GOT3 (cell line): ENCODE measurements around the gene SLC12A7.
"Not testable (repeated sequence)": the region's sequence is repeated elsewhere in the genome, so short reads cannot be mapped to it uniquely, and the experiment has no call there.

Experiments
- DNase-seq: peaks from one replicate; lab custom pipeline; 2025; ENCODE audit warnings: mixed read lengths; lab: John Stamatoyannopoulos, UW

The SLC12A7 gene

DNA sequence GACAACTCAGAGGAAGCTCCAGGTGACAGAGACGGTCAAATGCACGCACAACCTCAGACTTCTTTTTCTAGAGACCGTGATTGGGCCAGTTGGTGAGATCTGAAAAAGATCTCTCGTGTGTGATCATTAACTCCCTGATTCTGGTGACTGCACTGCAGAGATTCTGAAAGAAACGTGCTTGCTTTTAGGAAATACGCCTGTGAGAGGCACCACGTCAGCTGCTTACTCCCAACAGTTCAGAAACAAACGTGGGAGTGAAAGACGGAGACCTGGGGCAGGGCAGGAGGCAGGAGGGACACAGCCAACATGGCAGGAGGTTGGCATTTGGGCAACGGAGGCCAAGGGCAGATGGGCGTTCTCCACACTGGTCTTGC, 15.9 kb downstream of the SLC12A7 start:
- DNase-seq, result no peak

DNA sequence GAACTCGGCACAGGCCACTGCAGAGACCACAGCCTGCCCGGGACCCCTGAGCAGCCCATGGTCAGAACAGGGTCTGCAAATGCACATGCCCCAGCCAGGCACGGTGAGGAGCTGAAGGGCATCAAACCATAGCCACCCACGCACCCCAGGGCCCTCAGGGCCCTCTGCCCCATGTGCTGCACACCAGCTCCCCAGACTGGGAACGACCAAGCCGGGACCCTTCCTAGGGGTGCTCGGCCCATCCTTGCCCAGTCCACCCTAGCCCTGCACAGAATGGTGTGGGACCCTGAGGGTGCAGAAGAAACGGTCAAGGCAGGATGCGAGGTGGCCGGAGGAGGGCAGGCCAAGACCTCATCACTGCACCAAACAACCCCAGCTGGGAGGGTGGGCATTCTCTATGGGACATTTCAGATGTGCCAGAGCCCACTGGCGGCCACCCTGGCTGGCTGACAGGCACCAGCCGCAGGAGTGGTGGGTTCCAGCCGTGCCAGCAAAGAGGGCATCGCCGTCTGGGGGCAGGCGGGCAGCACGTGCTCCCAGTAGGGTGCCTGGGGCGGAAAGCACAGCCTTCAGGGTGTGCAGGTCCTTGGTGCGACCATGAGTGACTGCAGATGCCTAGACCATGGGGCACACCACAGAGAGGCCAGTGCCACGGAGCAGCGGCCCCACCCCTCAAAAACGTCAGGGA, 16.4 kb downstream of the SLC12A7 start:
- no peak for DNase-seq

DNA sequence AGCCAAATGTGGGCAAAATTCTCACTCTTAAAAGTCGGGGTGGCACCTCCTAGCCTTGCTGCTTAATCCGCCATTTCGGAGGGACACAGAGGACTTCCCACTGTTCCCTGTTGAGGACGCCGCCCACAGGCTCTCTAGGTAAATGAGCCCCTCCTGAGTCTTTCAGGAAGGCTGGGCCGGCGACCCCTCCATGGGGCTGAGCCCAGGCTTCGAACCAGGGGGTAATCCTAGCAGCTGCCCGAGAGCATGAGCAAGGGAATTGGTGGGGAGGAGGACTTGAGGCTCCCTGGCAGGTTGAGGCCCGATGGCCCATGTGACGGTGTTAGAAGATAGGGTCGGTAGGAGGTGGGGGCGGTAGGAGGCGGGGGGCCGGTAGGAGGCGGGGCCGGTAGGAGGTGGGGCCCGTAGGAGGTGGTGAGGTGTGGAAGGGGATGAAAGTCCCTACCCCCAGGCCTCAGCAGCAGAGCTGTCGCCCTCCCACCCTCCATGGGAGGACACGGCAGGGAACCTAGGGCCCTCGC, 17.1 kb downstream of the SLC12A7 start:
- no peak for DNase-seq

DNA sequence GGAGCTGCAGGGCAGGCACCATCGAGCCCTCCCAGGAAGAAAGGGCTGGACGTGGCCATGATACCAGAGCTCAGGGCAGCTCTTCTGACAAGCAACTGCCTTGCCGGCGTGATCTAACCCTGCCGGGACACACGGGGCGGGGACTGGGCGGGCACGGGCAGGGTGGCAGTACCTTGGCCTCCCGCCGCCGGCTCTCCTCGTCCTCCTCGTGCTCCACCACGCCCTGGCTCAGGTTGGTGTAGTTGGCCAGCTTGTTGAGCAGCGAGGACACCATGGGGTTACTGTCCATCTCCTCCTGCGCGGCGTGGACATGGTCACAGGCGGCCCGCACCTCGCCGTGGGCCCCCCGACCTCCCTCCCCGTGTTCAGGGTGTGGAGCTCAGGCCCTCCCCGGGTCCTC, 18.5 kb downstream of the SLC12A7 start:
- DNase-seq, result no peak

DNA sequence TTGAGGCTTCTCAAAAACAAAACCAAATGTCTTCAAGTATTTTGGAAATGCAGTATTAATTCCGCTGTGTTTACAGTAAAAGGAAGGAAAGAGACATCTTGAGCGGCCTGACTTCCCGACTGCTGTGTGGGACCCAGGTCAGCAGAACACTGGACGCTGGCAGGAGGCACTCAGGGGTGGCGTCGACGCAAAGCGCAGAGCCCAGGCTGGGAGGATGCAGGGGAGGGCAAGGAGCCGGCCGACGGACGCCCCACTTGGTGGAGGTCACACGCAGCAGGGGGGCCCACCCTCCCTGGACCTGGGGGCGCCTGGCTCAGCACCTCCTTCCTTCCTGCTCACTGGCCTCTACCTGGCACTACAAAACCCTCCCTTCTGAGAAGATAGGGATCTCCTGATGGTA, 19.7 kb downstream of the SLC12A7 start:
- no peak for DNase-seq

DNA sequence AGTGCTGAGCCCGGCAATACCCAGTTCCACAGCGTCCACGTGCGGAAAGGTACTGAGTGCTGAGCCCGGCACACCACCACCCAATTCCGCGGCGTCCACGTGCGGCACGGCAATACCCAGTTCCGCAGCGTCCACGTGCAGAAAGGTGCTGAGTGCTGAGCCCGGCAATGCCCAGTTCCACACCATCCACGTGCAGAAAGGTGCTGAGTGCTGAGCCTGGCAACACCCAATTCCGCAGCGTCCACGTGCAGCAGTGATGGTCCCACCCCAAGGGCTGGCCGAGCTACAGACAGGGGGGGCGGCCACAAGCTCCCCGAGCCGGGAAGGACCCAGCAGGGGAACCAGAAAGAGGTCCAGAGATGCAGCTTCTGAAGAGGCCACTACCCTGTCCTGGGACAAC, 20.2 kb downstream of the SLC12A7 start:
- no peak for DNase-seq

DNA sequence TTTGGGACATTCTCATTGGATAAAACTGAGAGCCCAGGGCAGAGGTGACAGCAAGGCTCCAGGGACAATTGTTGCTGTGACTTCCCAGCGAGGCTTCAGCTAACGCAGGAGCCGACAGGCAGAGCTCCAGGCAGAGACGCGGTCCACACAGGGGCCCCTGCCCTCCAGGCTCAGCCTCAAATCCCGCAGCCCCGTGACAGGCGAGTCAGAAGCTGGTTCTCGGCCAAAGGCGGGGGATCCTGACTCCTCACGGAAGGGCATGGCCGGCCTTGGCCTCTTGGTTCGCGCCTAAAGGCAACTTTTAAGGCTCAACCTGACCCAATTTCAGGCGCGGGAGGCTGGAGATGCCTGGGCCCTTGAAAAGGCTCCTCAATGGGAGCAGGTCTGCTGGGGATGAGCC, 21.3 kb downstream of the SLC12A7 start:
- DNase-seq, result no peak

DNA sequence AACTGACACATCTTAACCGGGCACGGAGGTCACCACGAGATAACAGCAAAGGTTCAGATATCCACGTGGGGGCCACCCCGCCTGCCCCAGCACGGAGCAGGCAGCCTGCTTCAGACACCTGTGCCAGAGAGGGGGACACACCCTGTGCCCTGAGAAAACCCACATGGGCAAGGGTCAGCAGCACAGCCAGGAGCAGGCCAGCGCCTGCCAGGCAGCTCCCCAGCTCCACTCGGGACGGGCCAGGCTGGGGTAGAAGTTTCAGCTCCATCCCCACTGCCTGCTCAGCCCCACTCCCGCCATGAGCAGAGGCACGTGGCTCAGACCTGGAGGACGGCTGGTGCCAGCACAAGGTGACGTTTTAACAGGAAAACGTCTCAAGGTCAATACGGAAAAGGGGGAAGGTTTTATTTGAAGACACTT, 22.2 kb downstream of the SLC12A7 start:
- no peak for DNase-seq

DNA sequence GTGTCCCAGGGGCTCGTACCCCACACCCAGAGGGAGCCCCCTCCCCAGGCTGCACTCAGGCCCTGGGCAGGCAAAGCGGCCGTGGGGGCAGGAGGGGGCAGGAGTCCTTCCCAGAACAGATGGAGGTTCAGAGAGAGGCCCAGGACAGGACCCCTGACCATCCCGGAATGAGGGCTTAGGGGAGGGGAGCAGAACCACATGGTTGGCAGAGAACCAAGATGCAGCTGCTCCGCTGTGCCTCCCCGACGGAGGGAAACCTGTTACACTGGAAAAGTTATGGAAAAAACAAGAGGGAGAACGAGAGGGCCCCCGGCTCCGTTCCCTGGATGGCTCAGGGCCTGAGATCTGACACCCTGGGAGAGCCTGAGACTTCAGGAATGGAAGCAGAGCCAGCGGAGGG, 22.7 kb downstream of the SLC12A7 start:
- DNase-seq, result no peak

DNA sequence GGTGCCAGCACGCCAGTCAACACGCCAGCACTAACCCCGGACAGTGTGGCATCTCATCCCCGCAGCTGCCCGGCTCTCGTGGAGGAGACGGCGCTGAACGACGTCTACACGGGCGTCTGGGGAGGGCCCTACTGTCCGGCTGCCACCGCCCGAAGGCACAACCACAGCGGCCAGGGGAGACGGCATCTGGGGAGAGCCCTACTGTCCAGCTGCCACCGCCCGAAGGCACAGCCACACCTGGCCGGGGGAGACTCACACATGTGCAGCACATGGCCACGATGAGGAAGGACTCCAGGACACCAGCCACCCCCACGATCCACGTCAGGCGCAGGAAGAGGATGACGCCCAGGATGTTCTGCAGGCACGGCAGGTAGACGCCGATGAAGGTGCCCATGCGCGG, 23.1 kb downstream of the SLC12A7 start:
- no peak for DNase-seq

DNA sequence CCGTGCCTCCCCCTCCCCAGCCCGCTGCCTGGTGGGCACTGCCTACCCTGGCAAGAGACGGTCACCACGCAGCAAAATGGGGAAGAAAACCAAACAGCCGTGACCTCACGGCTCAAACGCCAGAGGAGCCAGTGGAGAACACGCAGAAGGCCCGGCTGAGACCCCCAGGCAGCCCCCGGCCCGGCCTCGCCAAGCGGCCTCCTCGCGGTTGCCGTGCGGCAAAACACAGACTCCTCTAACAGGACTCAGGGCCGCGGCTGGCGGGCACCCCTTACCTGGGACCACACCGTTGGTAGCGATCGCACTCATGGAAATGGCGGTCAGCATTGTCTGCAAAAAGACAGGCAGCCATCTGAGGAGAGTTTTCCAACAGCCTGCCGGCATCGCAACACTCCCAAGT, 23.8 kb downstream of the SLC12A7 start:
- no peak for DNase-seq

DNA sequence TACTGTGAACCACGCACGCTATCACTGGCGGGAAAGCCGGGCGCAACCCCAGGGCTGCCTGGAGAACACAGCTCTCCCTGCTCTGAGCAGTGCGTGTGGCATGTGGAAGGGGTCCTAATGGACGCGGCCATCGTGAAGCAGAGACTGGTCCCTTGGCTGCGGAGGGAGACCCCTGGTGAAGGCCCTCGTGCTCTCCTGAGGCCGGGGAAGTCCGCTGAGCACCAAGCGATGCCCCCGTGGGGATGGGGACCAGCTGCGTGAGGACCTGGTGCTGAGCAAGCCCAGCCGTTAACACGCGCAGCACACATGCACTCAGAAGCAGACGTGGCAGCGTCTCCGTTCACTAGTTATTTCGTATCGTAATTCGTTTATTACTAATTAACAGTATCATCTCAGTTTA, 24.4 kb downstream of the SLC12A7 start:
- no peak for DNase-seq

DNA sequence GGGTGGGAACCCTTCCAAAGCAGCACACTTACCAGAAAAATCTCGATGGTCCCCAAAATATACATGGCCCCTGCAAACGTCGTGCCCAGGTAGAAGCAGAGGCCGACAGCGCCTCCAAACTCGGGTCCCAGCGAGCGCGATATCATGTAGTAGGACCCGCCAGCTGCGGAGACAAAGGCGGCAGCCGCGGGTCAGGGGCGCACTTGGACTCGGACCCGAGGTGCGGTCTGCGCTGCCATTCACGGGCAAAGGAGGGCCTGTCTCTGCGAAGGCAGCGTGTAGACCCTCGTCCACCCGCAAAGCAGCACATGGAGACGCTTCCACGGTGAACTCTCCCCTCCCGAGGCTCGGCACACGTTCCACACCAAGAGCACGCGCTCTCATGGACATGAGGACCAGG, 25.0 kb downstream of the SLC12A7 start:
- no peak for DNase-seq

DNA sequence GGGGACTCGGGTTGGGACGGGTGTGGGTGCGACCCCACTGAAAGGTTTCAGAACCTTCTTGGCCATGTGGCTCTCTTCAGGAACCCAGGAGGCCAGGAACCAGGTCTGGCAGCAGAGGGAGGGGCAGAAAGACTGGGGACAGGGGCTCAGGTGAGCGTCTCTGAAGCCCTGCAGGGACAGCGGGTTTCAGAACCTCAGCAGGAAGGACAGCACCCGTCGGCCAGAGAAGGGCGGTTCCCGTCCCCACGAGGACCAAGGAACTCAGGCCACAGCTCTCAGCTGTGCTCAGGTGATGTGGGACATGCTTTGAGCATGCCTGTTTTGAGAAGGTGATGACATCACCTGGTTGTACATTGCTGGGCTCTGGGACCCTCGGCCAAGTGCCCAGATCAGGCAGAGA, 25.7 kb downstream of the SLC12A7 start:
- DNase-seq, result no peak

DNA sequence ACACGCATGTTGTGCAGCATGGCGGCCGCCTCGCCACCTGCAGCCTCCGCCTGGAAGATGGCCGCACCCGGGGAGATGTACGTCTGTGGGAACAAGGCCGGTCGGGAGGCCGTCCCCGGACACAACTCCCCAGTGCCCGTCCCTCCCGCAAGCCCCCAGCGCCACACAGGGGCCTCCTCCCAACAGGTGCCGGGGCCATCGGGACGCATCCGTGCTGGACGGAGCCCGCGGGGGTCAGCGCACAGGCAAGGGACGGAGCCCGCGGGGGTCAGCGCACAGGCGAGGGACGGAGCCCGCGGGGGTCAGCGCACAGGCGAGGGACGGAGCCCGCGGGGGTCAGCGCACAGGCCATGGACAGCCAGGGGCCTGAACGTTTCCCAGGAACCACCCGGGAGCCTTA, 26.5 kb downstream of the SLC12A7 start:
- no peak for DNase-seq

DNA sequence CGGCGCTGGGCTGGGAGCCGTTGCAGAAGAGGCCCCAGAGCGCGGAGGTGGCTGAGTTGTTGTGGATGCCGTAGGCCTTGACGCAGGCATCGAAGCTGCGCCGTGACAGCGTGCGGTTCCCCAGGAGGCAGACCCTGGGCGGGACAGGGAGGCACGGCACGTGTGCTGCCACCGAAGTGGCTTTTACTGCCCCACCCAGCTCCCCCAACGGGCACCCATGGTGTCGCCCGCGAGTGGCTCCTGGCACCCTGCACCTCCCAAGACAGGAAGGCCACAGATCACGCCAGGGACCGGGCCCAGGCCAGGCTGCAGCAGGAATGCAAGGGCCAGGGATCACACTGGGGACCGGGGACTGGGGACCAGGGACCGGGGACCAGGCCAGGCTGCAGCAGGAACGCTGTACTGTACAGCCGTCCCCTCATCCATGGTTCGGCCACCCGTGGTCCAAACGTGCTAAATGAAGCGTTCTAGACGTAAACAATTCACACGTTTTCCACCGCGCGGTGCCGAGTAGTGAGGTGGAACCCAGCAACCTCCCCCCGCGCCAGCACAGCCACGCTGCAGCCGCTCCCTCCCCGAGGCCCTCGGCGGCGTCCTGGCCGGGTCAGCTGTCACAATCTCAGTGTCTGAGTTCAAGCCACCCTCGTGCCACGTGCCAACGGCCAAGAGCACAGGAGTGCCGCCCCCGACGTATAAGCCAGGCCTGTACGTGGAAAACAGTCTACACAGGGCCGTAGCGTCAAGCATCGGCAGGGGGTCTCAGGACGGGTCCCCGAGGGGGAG, 27.8 kb downstream of the SLC12A7 start:
- DNase-seq, result no peak

DNA sequence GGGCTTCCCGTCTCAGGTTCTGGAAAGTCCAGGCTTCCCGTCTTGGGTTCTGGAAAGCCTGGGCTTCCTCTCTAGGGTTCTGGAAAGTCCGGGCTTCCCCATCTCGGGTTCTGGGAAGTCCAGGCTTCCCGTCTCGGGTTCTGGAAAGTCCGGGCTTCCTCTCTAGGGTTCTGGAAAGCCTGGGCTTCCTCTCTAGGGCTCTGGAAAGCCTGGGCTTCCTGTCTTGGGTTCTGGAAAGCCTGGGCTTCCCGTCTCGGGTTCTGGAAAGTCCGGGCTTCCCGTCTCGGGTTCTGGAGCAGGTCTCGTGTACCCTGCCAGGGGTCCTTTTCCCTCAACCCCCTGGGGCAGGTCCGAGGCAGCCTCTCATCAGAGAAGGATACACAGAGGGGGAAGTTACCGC, 28.8 kb downstream of the SLC12A7 start:
- DNase-seq, result not testable (repeated sequence)

DNA sequence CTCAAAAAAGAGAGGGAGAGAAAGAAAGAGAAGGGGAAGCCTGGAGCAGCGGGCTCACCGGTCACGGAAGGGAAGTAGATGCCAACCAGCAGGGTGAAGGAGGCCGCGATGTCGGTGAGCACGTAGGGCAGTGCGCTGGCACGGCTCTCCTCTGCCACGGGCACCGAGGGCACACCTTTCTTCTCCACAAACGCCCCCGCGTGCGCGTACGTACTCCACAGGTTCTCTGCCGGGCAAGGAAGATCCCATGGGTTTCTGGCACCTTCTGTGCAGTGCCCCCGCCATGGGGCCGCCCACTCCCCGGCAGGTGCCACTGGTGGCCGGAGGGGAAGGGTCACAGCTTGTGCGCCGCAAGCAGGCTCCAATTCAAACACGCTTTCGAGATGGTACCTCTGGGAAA, 30.3 kb downstream of the SLC12A7 start:
- no peak for DNase-seq

DNA sequence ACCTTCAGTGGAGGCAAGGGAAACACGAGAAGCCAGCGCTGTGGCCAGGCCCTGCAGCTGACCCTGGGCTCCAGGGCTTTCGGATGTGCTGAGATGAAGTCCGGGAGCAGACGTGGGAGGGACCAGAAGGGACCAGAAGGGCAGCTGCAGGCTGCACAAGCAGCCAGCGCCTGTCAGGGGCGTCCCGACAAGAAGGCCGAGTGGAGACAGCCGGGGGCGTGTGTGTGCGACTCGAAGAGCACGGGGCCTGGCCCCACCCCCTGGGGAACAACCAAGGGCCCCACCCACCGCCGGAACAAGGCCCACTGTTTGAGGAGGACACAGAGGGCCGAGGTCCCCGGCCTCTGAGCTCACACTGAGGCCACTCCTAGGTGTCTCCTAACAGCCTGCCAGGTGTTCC, 31.4 kb downstream of the SLC12A7 start:
- DNase-seq, result no peak

DNA sequence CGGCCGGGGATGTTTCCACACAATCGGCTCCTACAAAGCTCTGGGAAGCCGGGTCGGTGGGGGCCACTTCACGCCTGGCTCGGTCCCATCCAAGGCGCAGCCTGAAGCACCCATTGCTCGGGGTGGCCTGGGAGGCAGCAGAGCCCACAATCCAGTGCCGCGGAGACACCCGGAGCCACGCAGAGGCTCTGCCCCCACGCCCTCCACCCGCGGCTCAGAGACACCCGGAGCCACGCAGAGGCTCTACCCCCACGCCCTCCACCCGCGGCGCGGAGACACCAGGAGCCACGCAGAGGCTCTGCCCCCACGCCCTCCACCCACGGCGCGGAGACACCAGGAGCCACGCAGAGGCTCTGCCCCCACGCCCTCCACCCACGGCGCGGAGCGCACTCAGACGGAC, 31.9 kb downstream of the SLC12A7 start:
- DNase-seq, result no peak

DNA sequence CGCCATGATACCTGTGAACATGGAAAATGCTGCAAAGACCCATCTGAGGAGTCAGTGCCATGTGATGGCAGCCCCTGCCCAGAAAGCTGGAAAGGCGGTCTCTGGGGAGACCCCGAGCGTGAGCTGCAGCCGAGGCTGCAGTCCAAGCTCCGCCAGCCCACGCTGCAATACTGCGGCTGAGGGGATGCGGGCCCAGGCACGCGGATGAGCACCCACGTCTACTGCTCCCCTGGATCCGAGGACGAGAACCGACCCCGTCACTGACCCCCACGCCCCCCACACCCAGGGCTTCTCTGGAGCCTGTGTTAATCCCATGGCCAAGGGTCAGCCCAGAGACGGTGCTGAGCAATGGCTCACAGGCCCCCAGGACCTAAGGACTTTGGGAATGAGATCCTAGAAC, 32.4 kb downstream of the SLC12A7 start:
- no peak for DNase-seq

DNA sequence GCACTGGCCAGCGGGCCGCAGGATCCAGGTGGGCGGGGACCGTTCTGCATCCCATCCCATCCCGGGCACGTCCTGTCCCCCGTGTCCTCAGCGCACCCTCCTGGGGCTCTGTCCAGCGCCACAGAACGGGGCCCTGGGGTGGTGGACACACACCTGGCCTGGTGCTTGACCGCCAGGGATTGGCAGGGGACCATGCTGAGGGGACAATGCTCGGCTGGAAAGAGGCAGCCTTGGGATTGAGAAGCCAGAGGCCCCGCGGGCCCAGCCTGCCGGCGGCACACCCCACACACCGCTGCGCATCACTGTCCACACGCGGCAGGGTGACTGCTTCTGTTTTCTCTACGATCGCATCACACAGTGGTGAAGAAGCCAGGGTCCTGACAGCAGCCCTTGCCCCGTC, 33.0 kb downstream of the SLC12A7 start:
- DNase-seq, result no peak

DNA sequence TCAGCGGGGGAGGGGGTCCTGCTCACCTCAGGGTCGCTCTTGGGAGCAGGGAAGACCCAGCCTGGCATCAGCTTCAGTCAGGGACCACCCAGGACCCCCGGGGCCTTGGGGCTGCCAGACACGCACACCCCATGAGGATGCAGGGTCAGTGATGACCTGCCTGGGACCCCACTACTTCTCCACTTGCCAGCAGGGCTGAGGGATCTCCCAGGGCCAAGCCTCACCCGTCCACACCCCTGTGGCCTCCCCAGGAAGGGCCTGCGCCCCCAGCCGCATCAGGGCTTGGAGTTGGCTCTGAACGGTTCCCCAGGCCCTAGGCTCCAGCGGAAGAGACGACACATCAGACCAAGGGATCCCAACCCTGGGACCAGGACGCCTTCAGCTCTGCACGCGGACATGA, 33.7 kb downstream of the SLC12A7 start:
- DNase-seq, result no peak
